H1 (cell line): ENCODE results near the gene CCDC171. TPM values are rescaled to one million over a fixed set of nuclear protein-coding genes. Genes with fewer than 3 reads are reported as not detected.

ENCODE experiments used
- CTCF ChIA-PET: fragments of 300-600 bp; sonication (Branson Sonifier 250); formaldehyde crosslinking; loops from one replicate; lab custom pipeline; 2021; ENCODE audit not compliant: partially characterized antibody; lab: Charles Lee
- POLR2A ChIA-PET: fragments of 300-600 bp; sonication (Branson Sonifier 250); formaldehyde crosslinking; loops from one replicate; lab custom pipeline; 2021; ENCODE audit warnings: inconsistent platforms; ENCODE audit not compliant: partially characterized antibody; lab: Charles Lee
- DNase-seq, 2 experiments: peaks; one replicate each; pipeline versions ENCODE4 v3.0.0 to v3.0.0-alpha.2; 2010 to 2022; ENCODE audit warnings: low spot score in 2 of 2, low read depth in 1 of 2, mixed read lengths in 1 of 2
- FAIRE-seq: peaks from 2 replicates; lab custom pipeline; 2011; peaks lifted over from hg19 to GRCh38; lab: Jason Lieb, UNC
- H2AFZ ChIP-seq: 2 replicates; pipeline ENCODE4 v1.8.1; 2012; ENCODE audit warnings: low read length, inconsistent platforms
- H2AK5ac ChIP-seq: 2 replicates; pipeline ENCODE4 v1.6.1; 2013; ENCODE audit warnings: low read depth, low read length
- H2BK120ac ChIP-seq: replicated peaks from 2 replicates; pipeline ENCODE3; 2013; ENCODE audit warnings: low read depth, low read length, inconsistent platforms
- H2BK12ac ChIP-seq: 2 replicates; pipeline ENCODE4 v1.6.1; 2013; ENCODE audit warnings: low read depth, low read length
- H2BK15ac ChIP-seq: 2 replicates; pipeline ENCODE4 v1.6.1; 2013; ENCODE audit warnings: low read length
- H2BK20ac ChIP-seq: 2 replicates; pipeline ENCODE4 v1.6.1; 2013; ENCODE audit warnings: low read length
- H2BK5ac ChIP-seq: 2 replicates; pipeline ENCODE4 v1.6.1; 2013; ENCODE audit warnings: low read depth, low read length
- H3K14ac ChIP-seq: 2 replicates; pipeline ENCODE4 v1.6.1; 2013; ENCODE audit warnings: inconsistent platforms; ENCODE audit not compliant: insufficient read length
- H3K18ac ChIP-seq: 2 replicates; pipeline ENCODE4 v1.6.1; 2013; ENCODE audit warnings: low read length; ENCODE audit errors: extremely low read depth
- H3K23ac ChIP-seq: 2 replicates; pipeline ENCODE4 v1.6.1; 2013; ENCODE audit warnings: inconsistent platforms; ENCODE audit not compliant: insufficient read length
- H3K23me2 ChIP-seq: 2 replicates; pipeline ENCODE4 v1.6.1; 2013; ENCODE audit warnings: low read depth, low read length
- H3K27ac ChIP-seq: 2 replicates; pipeline ENCODE4 v1.6.1; 2011; ENCODE audit warnings: low read depth, low read length, inconsistent platforms
- H3K27me3 ChIP-seq, 4 experiments: replicated peaks in 1 of 4; 1 replicate in 1 of 4; 2 replicates in 3 of 4; pipeline versions ENCODE4 v1.6.1 to v1.8.1; 2011 to 2013; ENCODE audit warnings: low read length in 3 of 4, mild to moderate bottlenecking in 3 of 4, inconsistent platforms in 2 of 4, mixed read lengths in 2 of 4, moderate library complexity in 1 of 4; ENCODE audit not compliant: control insufficient read depth in 3 of 4, insufficient read depth in 3 of 4; ENCODE audit errors: extremely low read depth in 1 of 4
- H3K36me3 ChIP-seq, 4 experiments: 2 replicates each; pipeline versions ENCODE4 v1.6.1 to v1.8.1; 2011 to 2013; ENCODE audit warnings: mild to moderate bottlenecking in 4 of 4, low read length in 3 of 4, moderate library complexity in 2 of 4, control low read depth in 1 of 4, inconsistent platforms in 1 of 4; ENCODE audit not compliant: insufficient read depth in 4 of 4, control insufficient read depth in 2 of 4
- H3K4ac ChIP-seq: replicated peaks from 2 replicates; pipeline ENCODE3; 2013; ENCODE audit warnings: low read length, low read depth, mixed read lengths, inconsistent platforms; ENCODE audit not compliant: insufficient read length
- H3K4me1 ChIP-seq, 4 experiments: replicated peaks in 1 of 4; 1 replicate in 1 of 4; 2 replicates in 3 of 4; pipeline versions ENCODE4 v1.6.1 to v1.8.1; 2011 to 2013; ENCODE audit warnings: low read length in 3 of 4, inconsistent platforms in 2 of 4, mixed read lengths in 1 of 4; ENCODE audit not compliant: insufficient read depth in 4 of 4, control insufficient read depth in 3 of 4
- H3K4me2 ChIP-seq, 2 experiments: 2 replicates each; pipeline versions ENCODE4 v1.6.1 to v1.8.1; 2011 to 2013; ENCODE audit warnings: low read depth in 2 of 2, low read length in 2 of 2, control low read depth in 1 of 2, inconsistent platforms in 1 of 2, mild to moderate bottlenecking in 1 of 2; ENCODE audit not compliant: insufficient read depth in 1 of 2
- H3K4me3 ChIP-seq, 4 experiments: fragments of 200-600, 300-600 bp in 1 of 4; sonication (generic), shearing (Covaris generic), sonication (Bioruptor Twin) in 1 of 4; 2 replicates each; pipeline versions ENCODE4 v1.5.1 to v1.8.1; 2011 to 2016; ENCODE audit warnings: low read length in 4 of 4, low read depth in 3 of 4, control low read depth in 2 of 4, inconsistent platforms in 2 of 4, mild to moderate bottlenecking in 2 of 4, mixed read lengths in 1 of 4, moderate library complexity in 1 of 4; ENCODE audit not compliant: insufficient read depth in 2 of 4; ENCODE audit errors: extremely low read depth in 1 of 4
- H3K56ac ChIP-seq: replicated peaks from 2 replicates; pipeline ENCODE3; 2013; ENCODE audit warnings: low read depth, mild to moderate bottlenecking, mixed read lengths, low read length, inconsistent platforms; ENCODE audit not compliant: insufficient read length
- H3K79me1 ChIP-seq: 2 replicates; pipeline ENCODE4 v1.6.1; 2013; ENCODE audit warnings: low read depth, low read length, control low read depth
- H3K79me2 ChIP-seq, 2 experiments: 2 replicates each; pipeline versions ENCODE4 v1.6.1 to v1.8.1; 2012 to 2013; ENCODE audit warnings: low read length in 2 of 2, mild to moderate bottlenecking in 2 of 2, inconsistent platforms in 1 of 2; ENCODE audit not compliant: insufficient read depth in 2 of 2, control insufficient read depth in 1 of 2
- H3K9ac ChIP-seq, 4 experiments: replicated peaks in 1 of 4; 1 replicate in 1 of 4; 2 replicates in 3 of 4; pipeline versions ENCODE4 v1.6.1 to v1.8.1; 2011 to 2013; ENCODE audit warnings: low read depth in 3 of 4, low read length in 3 of 4, control low read depth in 2 of 4, mild to moderate bottlenecking in 2 of 4, moderate library complexity in 2 of 4, inconsistent platforms in 1 of 4; ENCODE audit errors: extremely low read depth in 1 of 4
- H3K9me3 ChIP-seq, 2 experiments: 2 replicates each; pipeline versions ENCODE4 v1.6.1 to v1.8.1; 2012 to 2013; ENCODE audit warnings: mild to moderate bottlenecking in 2 of 2, moderate library complexity in 2 of 2, control low read depth in 1 of 2, inconsistent platforms in 1 of 2, low read depth in 1 of 2, low read length in 1 of 2, mixed read lengths in 1 of 2; ENCODE audit not compliant: insufficient read depth in 2 of 2
- H4K20me1 ChIP-seq, 2 experiments: replicated peaks in 1 of 2; 2 replicates each; pipeline versions ENCODE3 to v1.8.1; 2011 to 2013; ENCODE audit warnings: inconsistent platforms in 2 of 2, low read length in 2 of 2, mild to moderate bottlenecking in 1 of 2; ENCODE audit not compliant: insufficient read depth in 2 of 2, control insufficient read depth in 1 of 2
- H4K5ac ChIP-seq: 2 replicates; pipeline ENCODE4 v1.6.1; 2013; ENCODE audit warnings: low read length, low read depth, mixed read lengths, inconsistent platforms; ENCODE audit not compliant: insufficient read length
- H4K8ac ChIP-seq: 2 replicates; pipeline ENCODE4 v1.8.0; 2013; ENCODE audit warnings: mild to moderate bottlenecking, moderate library complexity, low read length, inconsistent platforms; ENCODE audit not compliant: insufficient read depth; ENCODE audit errors: extremely low read depth
- H4K91ac ChIP-seq: replicated peaks from 2 replicates; pipeline ENCODE3; 2013; ENCODE audit warnings: low read length, mixed read lengths, inconsistent platforms; ENCODE audit not compliant: insufficient read length
- ATF2 ChIP-seq: IDR thresholded peaks from 2 replicates; pipeline ENCODE4 v1.6.1; 2012; ENCODE audit warnings: low read length, inconsistent platforms
- CBX8 ChIP-seq: fragments of 300-800, 300-1000 bp; sonication (generic); IDR thresholded peaks from 2 replicates; pipeline ENCODE4 v1.7.1; 2016; ENCODE audit warnings: low read depth, low read length, borderline replicate concordance
- CHD1 ChIP-seq: IDR thresholded peaks from 2 replicates; pipeline ENCODE4 v1.6.1; 2012; ENCODE audit warnings: low read depth, low read length, improper control_type of control experiment
- CHD2 ChIP-seq: IDR thresholded peaks from 2 replicates; pipeline ENCODE4 v1.6.1; 2012; ENCODE audit warnings: low read length, improper control_type of control experiment
- CREB1 ChIP-seq: IDR thresholded peaks from 2 replicates; pipeline ENCODE4 v1.6.1; 2012; ENCODE audit warnings: inconsistent platforms
- CTBP2 ChIP-seq: IDR thresholded peaks from 2 replicates; pipeline ENCODE4 v1.7.0; 2011; ENCODE audit warnings: borderline replicate concordance, mild to moderate bottlenecking, moderate library complexity, mixed read lengths, low read length; ENCODE audit not compliant: insufficient read depth, insufficient read length
- E2F6 ChIP-seq: IDR thresholded peaks from 2 replicates; pipeline ENCODE4 v1.6.1; 2012; ENCODE audit warnings: inconsistent platforms
- HDAC2 ChIP-seq, 2 experiments: fragments of 300-600 bp in 1 of 2; sonication (generic) in 1 of 2; IDR thresholded peaks; 2 replicates each; pipeline ENCODE4 v1.6.1; 2011 to 2012; ENCODE audit warnings: low read depth in 2 of 2, low read length in 2 of 2, mild to moderate bottlenecking in 2 of 2, moderate library complexity in 2 of 2, borderline replicate concordance in 1 of 2, inconsistent platforms in 1 of 2
- JUN ChIP-seq: IDR thresholded peaks from 2 replicates; pipeline ENCODE4 v1.6.1; 2011; ENCODE audit warnings: low read depth, mild to moderate bottlenecking, improper control_type of control experiment, low read length
- MAX ChIP-seq: IDR thresholded peaks from 2 replicates; pipeline ENCODE4 v1.6.1; 2012; ENCODE audit warnings: inconsistent platforms
- SRF ChIP-seq: IDR thresholded peaks from 2 replicates; pipeline ENCODE4 v1.6.1; 2011; ENCODE audit warnings: mild to moderate bottlenecking, low read depth, low read length, moderate library complexity
- WGBS, 2 experiments: shearing (Covaris generic) in 1 of 2; methylation state at CpG; one replicate each; pipeline versions ENCODE4 v1.1.6 to v1.1.7; 2013 to 2015; ENCODE audit warnings: low lambda C conversion rate in 2 of 2, mixed read lengths in 2 of 2, inconsistent platforms in 1 of 2, low coverage in 1 of 2, missing lambda C conversion rate in 1 of 2; ENCODE audit not compliant: insufficient replicate concordance in 2 of 2, insufficient coverage in 1 of 2, insufficient read length in 1 of 2; ENCODE audit errors: extremely low coverage in 1 of 2, missing lambda C conversion rate in 1 of 2; 5-methylcytosine and 5-hydroxymethylcytosine counted together
- polyA plus RNA-seq, 7 experiments: library from polyadenylated mRNA; depleted of rRNA in 3 of 7; stranded (reverse) in 5 of 7; unstranded in 2 of 7; fragments of >200 nt in 5 of 7; fragments of 200-250 nt in 2 of 7; gene quantifications; 1 replicate in 5 of 7; 2 replicates in 1 of 7; 4 replicates in 1 of 7; pipeline versions ENCODE4 v1.2.1 to v1.2.3, GENCODE V29; 2011 to 2013; ENCODE audit warnings: missing spikeins in 2 of 7, mixed read lengths in 2 of 7
- total RNA-seq: library from RNA; stranded (reverse); fragmentation: NEBNext Ultra II Directional; extraction: Animal tissue kit (Norgen Biotek cat#: 25700); gene quantifications from 2 replicates; pipeline ENCODE4 v1.2.1, GENCODE V29; 2021

Gene CCDC171
- total and polyA plus RNA-seq, 2 of the 8 experiments (the other 6 are each of a cell fraction or from before 2014, with no cell fraction given), result 0.83 to 2.3 TPM

- H3K79me1 ChIP-seq, result no peaks in the 10 kb centered on the region
- 86% methylated on average over 3 of the region's 3 CpGs; no CpG with 5 or more reads in 1 of the 2 experiments for WGBS, 2 experiments
- ChIA-PET POLR2A (no interaction called here), CTCF (interaction anchor here (1.5 kb wide), 1 partner anchor 102 kb away, joined by 4 read pairs; no protein-coding TSS in a partner anchor)
- H3K4ac ChIP-seq, result no peak overlapping the region
- H2AK5ac ChIP-seq, result no peak overlapping the region
- peaks cover 8 to 13% of the 10 kb centered on the region in 2 experiments for H3K9me3 ChIP-seq
- H3K4me3 ChIP-seq, result no peak overlapping the region
- no peak overlapping the region for H3K4me2 ChIP-seq
- H3K36me3 ChIP-seq, result no peaks in the 10 kb centered on the region; a peak in 1 of 8 replicates
- no peaks in the 10 kb centered on the region for H4K20me1 ChIP-seq
- H2BK20ac ChIP-seq, result no peak overlapping the region
- no peak overlapping the region for H4K91ac ChIP-seq
- H3K27ac ChIP-seq, result no peak overlapping the region
- no peak overlapping the region for H2BK120ac ChIP-seq
- H3K9ac ChIP-seq, result no peak overlapping the region
- H2AFZ ChIP-seq, result no peak overlapping the region
- no peak overlapping the region for H2BK12ac ChIP-seq
- no peak overlapping the region for H4K5ac ChIP-seq
- DNase-seq (no peak), FAIRE-seq (no peak)
- no peak overlapping the region for H4K8ac ChIP-seq
- no peak overlapping the region for H2BK15ac ChIP-seq
- H2BK5ac ChIP-seq, result no peak overlapping the region
- no peak overlapping the region for H3K23ac ChIP-seq
- H3K18ac ChIP-seq, result no peak overlapping the region
- H3K27me3 ChIP-seq, result no peaks in the 10 kb centered on the region
- no peak overlapping the region for H3K56ac ChIP-seq
- H3K4me1 ChIP-seq, result no peaks in the 10 kb centered on the region; a peak in 1 of 7 replicates
- no peaks in the 10 kb centered on the region for H3K79me2 ChIP-seq
- no peaks in the 10 kb centered on the region for H3K23me2 ChIP-seq
- no peak overlapping the region for H3K14ac ChIP-seq
- no peak for TF ChIP-seq HDAC2 (IDR thresholded peaks at IDR 0.05; ENCODE audit: borderline replicate concordance in 1 of 2, low read depth in 2 of 2, low read length in 2 of 2)
- no peak for TF ChIP-seq SRF
- TF ChIP-seq CTBP2, result no peak
- no peak for TF ChIP-seq CREB1
- TF ChIP-seq MAX, result no peak
- no peak for TF ChIP-seq CHD2
- TF ChIP-seq CHD1, result no peak
- TF ChIP-seq E2F6, result no peak
- no peak for TF ChIP-seq JUN
- TF ChIP-seq ATF2, result no peak
- no peak for TF ChIP-seq CBX8
Measured at GRCh38 chr9:15640121-15640520, 87.3 kb downstream of the CCDC171 start.
